IPS-NIHi7 (cell line): ENCODE measurements around the gene ILDR2.
A peak's percentile ranks its signal among the peaks of the same experiment; 100 is the strongest.

ENCODE experiments used
- DNase-seq: peaks from one replicate; pipeline ENCODE4 v3.0.0; 2012; ENCODE audit warnings: mixed read lengths; ENCODE audit errors: extremely low spot score

ILDR2 gene

GRCh38 chr1:166924823-166925541, 50.4 kb downstream of the ILDR2 start:
- no peak for DNase-seq

- peak; percentile 70 for DNase-seq
Measured at GRCh38 chr1:166920561-166921475, 54.5 kb downstream of the ILDR2 start.

DNA sequence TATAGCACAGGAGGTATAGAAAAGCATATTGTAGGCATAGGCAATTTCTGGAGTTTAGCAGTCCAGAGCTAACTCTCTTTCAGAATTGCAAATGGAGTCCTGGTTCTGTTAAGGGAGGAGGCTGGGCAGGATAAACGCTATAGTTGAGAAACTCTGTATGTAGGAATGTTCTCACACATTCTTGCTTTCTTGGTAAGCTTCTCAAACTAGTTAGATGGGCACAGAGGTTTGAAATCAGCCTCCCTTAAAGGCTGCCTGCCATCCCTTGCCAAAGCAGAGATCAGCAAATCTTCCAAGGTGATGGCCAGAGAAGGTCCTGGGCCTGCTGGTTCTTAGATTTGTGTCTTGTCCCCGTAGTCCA, 56.4 kb downstream of the ILDR2 start:
- DNase-seq, result no peak

DNA sequence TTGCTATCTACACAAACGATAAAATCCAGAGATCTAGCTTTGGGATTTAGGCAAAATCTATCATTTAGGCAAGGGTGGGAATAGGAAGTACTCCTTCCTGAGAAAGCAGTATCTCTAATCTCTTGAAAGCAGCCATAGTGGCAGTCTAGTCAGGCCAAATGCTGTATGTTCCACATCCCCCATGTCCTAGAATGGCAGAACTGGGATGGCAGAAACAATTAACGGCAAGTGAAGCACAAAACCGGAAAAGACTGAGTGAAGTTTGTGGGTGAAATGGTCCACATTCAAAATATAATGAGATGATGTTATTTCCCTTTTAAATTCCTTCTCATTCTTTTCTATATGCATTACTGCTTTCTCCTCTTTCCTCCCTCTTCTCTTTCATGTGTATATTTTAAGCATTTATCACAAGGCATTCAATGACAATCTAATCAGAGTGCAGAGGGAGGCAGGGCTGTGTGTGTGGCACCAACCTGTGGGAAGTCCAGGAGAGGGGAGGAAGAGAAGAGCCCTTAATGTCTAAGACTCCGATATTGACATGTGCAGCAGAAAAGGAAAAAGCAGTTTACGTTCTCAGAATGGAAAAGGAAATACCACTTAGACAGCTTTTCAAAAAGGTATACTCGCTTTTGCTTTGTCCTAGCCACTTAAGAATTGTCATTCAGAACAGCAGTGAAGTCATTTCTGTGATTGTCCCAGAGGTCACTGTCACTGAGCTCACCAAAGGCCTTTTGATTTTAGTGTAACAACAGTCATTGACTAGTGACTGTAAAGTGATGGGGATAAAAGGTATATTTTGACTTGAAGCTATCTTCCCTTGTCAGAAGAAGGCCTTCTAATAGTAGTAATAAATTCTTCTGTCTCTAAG, 57.0 kb downstream of the ILDR2 start:
- no peak for DNase-seq

GRCh38 chr1:166915941-166916340, 59.4 kb downstream of the ILDR2 start:
- peak; percentile 56 for DNase-seq

DNA sequence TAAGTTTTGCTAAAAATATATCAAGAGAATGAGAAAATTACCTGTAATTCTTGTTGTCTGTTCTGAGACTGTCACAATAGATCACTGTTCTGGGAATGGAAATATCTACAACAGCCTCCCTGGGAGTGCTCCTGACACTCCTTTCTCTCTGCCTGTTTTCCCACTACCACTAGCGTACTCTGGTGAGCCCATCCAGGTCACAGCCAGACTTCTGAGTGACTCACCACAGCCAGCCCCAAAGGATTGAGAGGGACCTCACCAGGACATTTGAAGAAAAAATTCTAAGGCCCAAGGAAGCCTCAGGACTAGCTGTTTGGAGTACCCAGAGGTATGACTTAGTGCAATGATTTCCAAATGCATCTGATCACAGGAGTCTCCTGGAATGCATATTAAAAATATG, 60.3 kb downstream of the ILDR2 start:
- DNase-seq, result no peak

- no peak for DNase-seq
Measured at GRCh38 chr1:166914111-166914510, 61.2 kb downstream of the ILDR2 start.

DNA sequence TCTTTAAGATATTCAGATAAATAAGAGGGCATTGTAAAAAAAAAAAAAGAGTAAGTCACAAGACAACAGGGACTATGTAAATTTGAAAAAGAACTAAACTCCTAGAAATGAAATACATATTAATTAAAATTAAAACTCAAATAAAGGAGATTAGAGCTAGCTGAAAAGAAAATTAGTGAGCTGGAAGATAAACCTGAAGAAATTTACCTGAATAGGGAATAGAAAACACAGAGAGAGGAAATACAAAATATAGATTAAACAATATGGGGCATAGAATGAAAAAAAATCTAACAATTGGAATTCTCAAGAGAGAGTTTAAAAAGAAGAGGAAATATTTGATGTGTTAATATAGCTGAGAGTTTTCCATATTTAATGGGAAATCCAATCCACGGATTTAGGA, 63.7 kb downstream of the ILDR2 start:
- DNase-seq, result no peak

- DNase-seq, result peak; percentile 83
Measured at GRCh38 chr1:166910396-166910994, 64.8 kb downstream of the ILDR2 start.

DNA sequence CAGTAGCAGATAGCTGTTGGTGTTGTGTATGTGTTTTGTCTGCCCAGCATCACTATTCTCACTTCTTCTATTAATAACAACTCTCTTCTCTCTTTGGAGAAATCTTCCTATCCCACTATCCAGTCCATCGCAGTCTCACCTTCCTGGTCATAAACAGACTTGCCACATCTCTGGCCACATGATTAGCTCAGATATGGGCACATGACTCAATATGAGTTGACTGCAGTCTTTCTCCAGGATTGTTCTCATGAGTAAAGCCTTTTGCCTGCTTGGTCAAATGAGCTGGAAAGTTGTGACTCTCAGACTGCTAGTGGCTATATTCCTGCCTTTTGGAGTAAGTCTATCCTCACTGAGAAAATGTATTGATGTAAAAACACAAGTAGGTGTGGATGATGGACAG, 66.4 kb downstream of the ILDR2 start:
- no peak for DNase-seq

- no peak for DNase-seq
Measured at GRCh38 chr1:166907763-166908162, 67.6 kb downstream of the ILDR2 start.

DNA sequence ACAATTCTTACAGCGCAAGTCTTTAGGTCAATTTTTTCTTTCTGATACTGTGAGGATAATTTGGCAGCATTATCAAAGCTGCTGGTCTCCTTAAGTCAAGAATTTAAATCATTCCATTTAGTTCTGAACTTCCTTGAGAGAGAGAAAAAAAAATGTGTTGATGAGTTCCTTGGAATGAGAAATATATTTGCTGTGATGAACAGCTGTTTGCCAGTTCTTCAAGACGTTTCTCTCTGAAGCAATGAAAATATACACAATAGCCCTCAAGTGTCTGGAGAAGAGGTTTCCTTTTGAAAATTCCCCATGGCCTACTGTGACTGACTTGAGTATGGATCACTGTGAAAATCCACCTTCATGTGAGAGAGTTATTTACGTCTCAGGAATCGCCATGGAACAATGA, 68.3 kb downstream of the ILDR2 start:
- no peak for DNase-seq

DNA sequence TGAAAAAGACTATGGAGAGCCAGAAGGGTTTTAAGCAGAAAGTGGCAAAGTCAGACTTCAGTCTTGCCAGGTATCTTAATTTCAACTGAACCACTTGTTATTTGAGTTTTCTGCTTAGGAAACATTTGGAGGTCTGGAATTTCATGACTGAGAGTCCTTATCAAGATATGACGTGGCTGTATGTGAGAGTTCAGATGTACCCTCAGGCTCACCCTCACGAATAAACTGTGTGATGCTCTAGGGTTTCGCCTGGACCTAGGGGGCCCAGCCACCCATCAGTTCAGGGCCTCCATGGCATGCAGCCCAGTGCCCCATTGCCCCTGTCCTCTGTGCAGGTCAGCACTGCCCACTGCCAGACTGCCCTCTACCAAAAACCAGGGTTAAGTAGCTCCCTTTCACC, 68.7 kb downstream of the ILDR2 start:
- no peak for DNase-seq

DNA sequence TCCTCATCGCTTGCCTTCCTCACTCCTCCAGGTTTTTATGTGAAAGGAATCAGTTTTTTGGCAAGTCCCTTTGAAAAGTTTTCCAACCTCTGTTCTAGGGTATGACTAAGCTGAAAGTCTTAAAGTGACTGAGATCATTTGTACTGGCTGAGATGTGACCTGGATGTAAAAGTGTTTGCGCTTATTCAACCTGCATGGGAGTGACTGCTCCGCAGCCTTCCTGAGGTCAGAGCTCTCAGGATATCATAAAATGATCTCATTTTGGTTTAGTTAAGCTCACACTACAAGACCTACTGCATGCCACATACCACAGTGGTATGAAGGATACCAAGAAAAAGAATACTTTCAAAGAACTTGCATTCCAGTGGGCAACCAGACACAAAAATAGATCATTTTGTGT, 69.4 kb downstream of the ILDR2 start:
- DNase-seq, result no peak

DNA sequence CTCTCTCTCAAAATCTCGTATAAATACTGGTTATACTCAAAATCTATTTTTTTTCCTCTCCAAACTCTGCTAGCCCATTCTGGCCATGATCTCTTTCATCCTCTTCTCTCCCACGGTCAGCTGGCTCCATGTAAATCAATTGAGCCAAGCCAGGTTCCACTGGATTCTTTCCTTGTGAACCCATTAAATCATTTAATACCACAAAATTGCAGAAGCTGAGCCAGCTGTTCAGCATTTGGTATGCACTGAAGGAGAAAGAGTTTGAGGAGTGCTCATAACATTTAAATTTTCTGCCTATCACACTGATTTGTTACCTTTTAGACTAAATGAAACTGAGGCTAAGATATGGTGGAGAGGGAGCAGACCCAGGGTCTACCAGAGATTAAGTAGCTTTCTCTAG, 70.2 kb downstream of the ILDR2 start:
- DNase-seq, result no peak

DNA sequence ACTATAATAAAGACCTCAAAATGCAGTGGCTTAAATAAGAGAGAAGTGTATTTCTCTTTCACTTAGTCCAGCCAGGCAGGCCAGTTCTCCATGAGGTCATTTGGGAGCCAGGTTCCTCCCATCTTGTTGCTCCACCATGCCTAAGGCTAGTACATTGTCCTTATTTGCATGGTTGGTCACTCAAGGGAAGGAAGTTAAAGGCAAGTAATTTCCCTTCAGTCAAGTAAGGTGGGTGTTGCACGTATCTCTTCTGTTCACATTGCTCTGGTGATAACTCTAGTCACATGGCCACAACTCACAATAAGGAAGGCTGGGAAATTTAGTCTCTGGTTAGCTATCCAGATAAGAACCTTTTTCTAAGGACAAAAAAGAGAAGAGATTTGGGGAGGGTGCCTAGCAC, 72.1 kb downstream of the ILDR2 start:
- DNase-seq, result no peak

- DNase-seq, result no peak
Measured at GRCh38 chr1:166902279-166902678, 73.1 kb downstream of the ILDR2 start.

- DNase-seq, result no peak
Measured at GRCh38 chr1:166900987-166901386, 74.4 kb downstream of the ILDR2 start.

GRCh38 chr1:166899769-166900168, 75.6 kb downstream of the ILDR2 start:
- DNase-seq, result no peak

DNA sequence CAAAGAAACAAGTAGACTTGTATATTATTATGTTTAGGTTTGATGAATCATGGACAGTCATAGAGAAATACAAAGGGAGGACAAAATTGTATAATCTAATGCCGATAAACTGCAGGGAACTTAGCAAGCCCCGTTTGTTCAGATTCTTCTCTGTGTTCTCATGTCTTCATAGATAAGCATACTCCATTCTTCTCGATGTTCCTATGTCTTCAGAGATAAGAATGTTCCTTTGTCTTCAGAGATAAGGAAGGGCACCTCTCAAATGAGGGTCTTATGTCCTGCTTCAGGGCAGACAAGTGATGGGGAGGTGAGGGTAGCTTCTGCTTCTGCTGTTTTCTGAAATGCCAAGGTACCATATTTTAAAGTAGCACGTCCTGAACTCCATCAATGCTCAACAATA, 79.6 kb downstream of the ILDR2 start:
- DNase-seq, result no peak

DNA sequence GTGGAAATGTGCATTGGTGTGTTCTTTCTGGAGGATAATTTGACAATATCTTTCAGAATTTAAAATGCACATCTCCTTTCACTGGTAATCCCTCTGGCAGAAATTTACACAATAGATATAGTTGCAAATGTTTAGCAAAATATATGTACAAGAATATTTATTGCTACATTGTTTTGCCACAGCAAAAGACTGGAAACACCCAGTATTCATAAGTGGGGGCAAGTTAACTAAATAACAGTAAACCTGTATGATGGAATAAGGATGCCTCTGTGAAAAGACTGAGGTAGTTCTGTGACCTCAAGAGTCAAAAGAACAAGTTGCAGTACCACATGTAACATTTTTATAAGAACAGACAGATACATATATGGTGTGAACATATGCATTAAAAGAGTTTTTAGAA, 85.6 kb downstream of the ILDR2 start:
- no peak for DNase-seq
